HG03439 (cell line): ENCODE data around the gene PLEKHG3.

ENCODE experiments used
- ATAC-seq: cut with Tn5 transposase; IDR thresholded peaks from one replicate; pipeline ENCODE4 v1.9.1; 2021; ENCODE audit warnings: mild to moderate bottlenecking, moderate library complexity; ENCODE audit not compliant: unreplicated experiment

PLEKHG3 gene

DNA sequence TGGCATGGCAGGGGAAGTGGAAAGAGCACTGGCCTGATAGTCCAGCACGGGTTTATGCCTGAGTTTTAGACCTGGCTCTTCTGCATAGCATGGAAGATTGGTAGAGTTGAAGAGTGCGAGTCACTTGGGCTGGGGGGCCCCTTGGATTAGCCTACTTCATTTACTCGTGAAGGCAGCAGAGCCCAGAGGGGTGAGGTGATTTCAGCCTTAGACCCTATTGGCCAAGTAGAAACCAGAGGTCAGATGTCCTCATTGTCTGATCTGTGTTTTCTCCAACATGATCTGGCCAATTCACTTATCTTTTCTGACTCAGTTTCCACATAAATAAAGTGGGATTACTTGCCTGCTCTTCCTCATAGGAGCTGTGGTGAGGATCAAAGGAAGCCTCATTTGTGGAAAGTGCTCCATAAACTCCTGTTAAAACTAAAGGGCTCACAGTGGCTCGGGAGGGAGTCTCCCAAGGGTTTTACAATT lies 1.9 kb downstream of the PLEKHG3 start:
- no peak for ATAC-seq

DNA sequence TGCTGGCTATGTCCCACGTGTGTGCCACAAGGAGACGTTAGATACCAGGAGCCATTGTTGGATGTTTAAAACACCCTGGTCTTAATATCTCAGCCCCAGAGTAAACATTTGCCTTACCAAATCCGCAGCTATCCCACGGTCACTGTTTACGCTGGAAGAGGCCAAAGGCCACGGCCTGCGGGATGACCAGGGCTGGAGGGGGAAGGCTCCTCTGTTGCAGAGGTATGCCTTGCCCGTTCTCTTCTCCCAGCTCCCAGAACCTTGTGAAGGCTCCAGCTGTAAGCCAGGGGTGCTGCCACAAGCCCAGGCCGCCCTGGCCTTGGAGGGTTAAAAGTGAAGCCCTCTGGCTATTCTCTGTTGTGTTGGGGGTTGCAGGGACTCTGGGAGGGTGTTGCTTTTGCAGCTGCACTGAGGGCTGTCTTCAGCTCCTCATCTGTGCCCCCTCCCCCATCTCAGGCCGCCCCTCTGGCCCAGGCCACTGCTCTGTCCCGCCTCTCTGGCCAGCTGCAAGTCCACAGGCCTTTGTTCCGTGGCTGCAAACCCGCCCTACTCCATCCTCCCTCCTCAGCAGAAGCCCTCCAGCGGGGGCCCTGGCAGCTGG lies 2.5 kb downstream of the PLEKHG3 start:
- ATAC-seq: no peak

GRCh38 chr14:64707661-64708060 lies 3.4 kb downstream of the PLEKHG3 start:
- no peak for ATAC-seq

- ATAC-seq: no peak
Measured at GRCh38 chr14:64708148-64709004, 4.2 kb downstream of the PLEKHG3 start.

GRCh38 chr14:64709126-64709525 lies 4.9 kb downstream of the PLEKHG3 start:
- ATAC-seq: no peak

GRCh38 chr14:64711039-64711438 lies 6.8 kb downstream of the PLEKHG3 start:
- no peak for ATAC-seq

DNA sequence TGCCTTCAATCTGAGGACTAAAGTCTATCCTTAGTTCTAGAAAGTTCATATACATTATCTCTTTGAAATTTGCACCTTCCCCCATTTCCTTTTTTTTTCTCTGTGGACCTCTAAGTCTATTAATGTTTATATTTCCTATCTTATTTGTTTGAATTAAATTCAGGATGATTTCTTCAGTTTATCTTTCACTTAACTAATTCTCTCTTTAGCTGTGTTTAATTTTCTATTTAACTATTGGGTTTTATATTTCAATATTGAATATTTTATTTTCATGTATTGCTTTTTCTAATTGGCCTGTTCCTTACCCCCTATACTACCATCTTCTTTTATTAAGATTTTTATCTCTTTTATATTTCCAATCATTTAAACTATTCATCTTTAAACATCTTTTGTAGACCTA lies 9.5 kb downstream of the PLEKHG3 start:
- ATAC-seq: no peak

GRCh38 chr14:64714432-64715025 lies 10.3 kb downstream of the PLEKHG3 start:
- ATAC-seq: no peak

DNA sequence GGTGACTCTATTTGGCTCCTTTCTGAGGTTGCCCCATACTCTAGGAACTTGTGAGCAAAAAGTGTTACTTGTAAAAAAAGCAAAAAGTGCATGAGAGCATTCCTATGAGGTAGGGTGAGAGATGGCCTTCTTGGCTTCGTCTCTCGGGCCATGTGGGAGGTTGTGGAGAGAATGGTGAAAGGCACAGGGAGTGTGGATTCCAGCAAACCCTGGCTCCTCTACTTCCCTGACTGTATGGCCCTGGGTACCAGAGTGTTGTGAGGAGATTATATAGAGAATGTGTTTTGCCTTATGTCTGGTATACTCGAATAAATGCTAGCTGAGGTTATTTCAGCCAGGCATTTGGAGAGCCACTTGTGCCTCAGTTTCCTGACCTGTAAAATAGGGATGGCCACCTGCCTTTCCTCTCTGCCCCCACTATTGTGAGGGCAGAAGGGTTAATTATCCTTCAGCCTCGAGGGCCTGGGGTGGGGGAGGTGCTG lies 11.0 kb downstream of the PLEKHG3 start:
- no peak for ATAC-seq

GRCh38 chr14:64715628-64716412 lies 11.6 kb downstream of the PLEKHG3 start:
- ATAC-seq: no peak

GRCh38 chr14:64717870-64718269 lies 13.6 kb downstream of the PLEKHG3 start:
- ATAC-seq: no peak

DNA sequence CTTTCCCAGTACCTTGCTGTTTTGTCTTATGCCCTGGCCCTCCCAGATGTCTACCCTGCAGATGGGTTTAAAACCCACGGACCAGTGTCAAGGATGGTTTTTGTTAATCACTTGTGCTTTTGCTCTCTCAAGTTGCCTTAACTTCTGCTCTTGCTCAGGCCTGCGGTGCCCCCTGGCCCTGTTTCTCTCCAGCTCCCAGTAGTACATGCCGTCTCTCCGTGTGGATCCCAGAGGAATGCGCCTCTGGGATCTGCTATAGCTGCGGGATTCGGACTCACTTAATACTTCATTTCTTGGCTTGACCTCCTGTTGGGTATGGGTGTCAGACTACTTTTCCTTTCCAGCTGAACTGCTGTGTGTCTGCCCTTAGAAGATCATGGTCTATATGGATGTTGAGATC lies 14.5 kb downstream of the PLEKHG3 start:
- ATAC-seq: no peak

GRCh38 chr14:64719601-64720000 lies 15.4 kb downstream of the PLEKHG3 start:
- no peak for ATAC-seq

- ATAC-seq: no peak
Measured at GRCh38 chr14:64720131-64720576, 15.9 kb downstream of the PLEKHG3 start.

- no peak for ATAC-seq
Measured at GRCh38 chr14:64721391-64721791, 17.2 kb downstream of the PLEKHG3 start.

- ATAC-seq: no peak
Measured at GRCh38 chr14:64721899-64722298, 17.7 kb downstream of the PLEKHG3 start.

- no peak for ATAC-seq
Measured at GRCh38 chr14:64722842-64723447, 18.7 kb downstream of the PLEKHG3 start.

DNA sequence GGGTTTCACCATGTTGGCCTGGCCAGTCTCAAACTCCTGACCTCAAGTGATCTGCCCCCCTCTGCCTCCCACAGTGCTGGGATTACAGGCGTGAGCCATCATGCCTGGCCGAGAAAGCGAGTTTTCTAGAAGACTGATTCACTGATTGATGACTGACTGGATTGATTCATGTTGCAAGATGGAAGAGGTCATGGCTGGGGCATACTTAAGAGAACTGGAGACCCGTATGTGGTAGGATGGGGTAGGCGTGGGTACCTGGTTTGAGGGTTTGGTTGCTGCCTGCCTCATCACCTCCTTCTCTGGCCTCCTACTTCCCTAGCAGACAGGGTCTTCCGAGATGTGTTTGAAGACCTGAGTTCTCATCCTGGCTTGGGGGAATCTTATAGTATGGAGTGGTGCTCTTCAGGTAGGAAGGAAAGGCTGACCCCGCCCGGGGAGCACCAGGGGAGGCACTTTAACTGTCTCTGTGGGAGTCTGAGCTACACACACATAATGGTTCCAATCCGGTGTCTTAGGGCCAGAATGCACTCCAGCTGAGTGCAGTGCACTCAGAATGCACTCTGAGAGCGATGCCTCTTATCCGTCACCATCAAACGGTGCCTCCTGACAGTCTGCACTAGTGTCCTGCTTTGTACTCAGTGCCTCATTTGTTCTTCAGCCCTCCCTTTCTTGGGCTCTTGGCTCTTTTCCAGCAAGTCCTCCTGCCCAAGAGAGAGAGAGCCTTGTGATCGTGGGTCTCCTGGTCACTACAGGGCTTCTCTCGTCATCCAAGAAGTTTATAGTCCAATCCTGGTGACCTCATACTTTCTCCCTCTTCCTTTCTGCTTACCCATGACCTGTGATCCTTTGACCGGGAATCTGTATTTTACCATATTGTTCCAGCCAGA lies 19.7 kb downstream of the PLEKHG3 start:
- no peak for ATAC-seq

DNA sequence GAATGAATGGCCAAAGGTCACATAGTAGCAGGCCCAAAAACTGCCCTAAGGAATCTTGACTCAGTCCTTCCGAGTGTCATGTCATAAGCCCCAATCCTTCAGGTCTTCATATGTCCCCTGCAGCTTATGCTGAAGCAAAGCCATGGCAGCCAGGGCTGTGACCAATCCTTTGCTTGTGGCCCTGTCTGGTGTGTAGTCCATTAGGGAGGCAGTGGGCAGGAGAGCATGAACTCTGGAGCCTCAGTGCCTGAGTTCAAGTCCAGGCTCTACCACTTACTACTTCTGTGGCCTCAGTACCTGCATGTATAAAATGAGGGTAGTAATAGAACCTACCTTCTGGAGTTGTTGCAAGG lies 20.3 kb downstream of the PLEKHG3 start:
- ATAC-seq: no peak
